Thyroid gland (tissue), 4 donors: ENCODE results near the gene FSD1L. TPM values are rescaled to one million over a fixed set of nuclear protein-coding genes. Genes with fewer than 3 reads are reported as not detected.

Experiments
- DNase-seq, 2 donors: peaks; one replicate each; pipeline ENCODE4 v3.0.0-alpha.2; 2019
- H3K27ac ChIP-seq, 3 donors: fragments of 200-600 bp; sonication (generic); 1 replicate in 2 of 3; 2 replicates in 1 of 3; pipeline ENCODE4 v1.5.1; 2016 to 2019; ENCODE audit warnings: mild to moderate bottlenecking in 1 of 3, moderate library complexity in 1 of 3
- H3K27me3 ChIP-seq: fragments of 200-600 bp; sonication (generic); one replicate; pipeline ENCODE4 v1.5.1; 2019
- H3K36me3 ChIP-seq, 2 donors: fragments of 200-600 bp; sonication (generic); one replicate each; pipeline ENCODE4 v1.5.1; 2016 to 2019
- H3K4me1 ChIP-seq, 2 donors: fragments of 200-600 bp; sonication (generic); one replicate each; pipeline ENCODE4 v1.5.1; 2017 to 2019
- H3K4me3 ChIP-seq, 3 donors: fragments of 200-600 bp; sonication (generic); replicated peaks in 1 of 3; 1 replicate in 2 of 3; 2 replicates in 1 of 3; pipeline ENCODE4 v1.5.1; 2016; ENCODE audit warnings: mild to moderate bottlenecking in 1 of 3
- H3K9me3 ChIP-seq: fragments of 200-600 bp; sonication (generic); one replicate; pipeline ENCODE4 v1.5.1; 2017
- CTCF ChIP-seq, 6 experiments: fragments of 200-600 bp in 3 of 6; fragments of 450-650 bp in 3 of 6; sonication (generic) in 3 of 6; IDR thresholded peaks; one replicate each; pipeline ENCODE4 v1.5.1; 2016 to 2019; ENCODE audit warnings: antibody characterized with exemption in 6 of 6, mild to moderate bottlenecking in 2 of 6, inconsistent platforms in 1 of 6, moderate library complexity in 1 of 6
- POLR2A ChIP-seq, 2 donors: fragments of 450-650 bp; IDR thresholded peaks; one replicate each; pipeline ENCODE4 v1.6.1; 2017; ENCODE audit warnings: antibody characterized with exemption in 2 of 2, mild to moderate bottlenecking in 2 of 2, moderate library complexity in 1 of 2
- WGBS, 2 donors: methylation state at CpG; one replicate each; pipeline ENCODE4 v1.1.5; 2017; 5-methylcytosine and 5-hydroxymethylcytosine counted together
- intact Hi-C: fragments of 100-400 bp; cut with DNase I; formaldehyde crosslinking; loops from one replicate; pipeline ENCODE4 v1.15.1; 2023
- total RNA-seq, 4 donors: library from RNA; depleted of rRNA; stranded (reverse); fragments of >200 nt; gene quantifications; one replicate each; pipeline ENCODE4 v1.2.3, GENCODE V29; 2016

FSD1L gene
- total RNA-seq, 4 donors from 2014 or later, result 5.9 to 9.0 (median 8.3) TPM

- no peaks in the 10 kb centered on the region for H3K4me1 ChIP-seq
- H3K9me3 ChIP-seq, result no peaks in the 10 kb centered on the region
- intact Hi-C loops, result no loop called here
- H3K4me3 ChIP-seq, result no peak overlapping the region
- H3K27me3 ChIP-seq, result no peaks in the 10 kb centered on the region
- H3K27ac ChIP-seq, result no peak overlapping the region
- DNase-seq, result no peak
- H3K36me3 ChIP-seq, result no peaks in the 10 kb centered on the region
- TF ChIP-seq CTCF (IDR thresholded peaks at IDR 0.05) (no peak), POLR2A (IDR thresholded peaks at IDR 0.05) (no peak)
Observed at GRCh38 chr9:105503881-105504280, 56.0 kb downstream of the FSD1L start.

- no peaks in the 10 kb centered on the region for H3K4me1 ChIP-seq
- H3K9me3 ChIP-seq, result no peaks in the 10 kb centered on the region
- H3K4me3 ChIP-seq, result no peak overlapping the region
- no peaks in the 10 kb centered on the region for H3K27me3 ChIP-seq
- TF ChIP-seq POLR2A (IDR thresholded peaks at IDR 0.05) (no peak), CTCF (IDR thresholded peaks at IDR 0.05) (no peak)
- H3K36me3 ChIP-seq, result peaks cover 0 to 3% of the 10 kb centered on the region in 2 donors
- H3K27ac ChIP-seq, result no peak overlapping the region
- intact Hi-C loops, result no loop called here
- WGBS, 2 donors, result 89 to 93% methylated on average over 4 of the region's 4 CpGs
- no peak for DNase-seq
Observed at GRCh38 chr9:105507096-105507790, 59.4 kb downstream of the FSD1L start.

- Histone ChIP-seq H3K36me3 (peaks cover 0 to 3% of the 10 kb centered on the region in 2 donors), H3K4me1 (no peaks in the 10 kb centered on the region), H3K27ac (no peak overlapping the region), H3K4me3 (no peak overlapping the region), H3K9me3 (no peaks in the 10 kb centered on the region), H3K27me3 (no peaks in the 10 kb centered on the region)
- WGBS, 2 donors, result 96 to 97% methylated on average over 2 of the region's 2 CpGs
- DNase-seq, result no peak
- no peak for TF ChIP-seq CTCF (IDR thresholded peaks at IDR 0.05)
- TF ChIP-seq POLR2A (IDR thresholded peaks at IDR 0.05), result no peak
- intact Hi-C loops, result no loop called here
Observed at GRCh38 chr9:105508530-105508929, 60.7 kb downstream of the FSD1L start.

GRCh38 chr9:105510024-105510423, 62.2 kb downstream of the FSD1L start:
- TF ChIP-seq POLR2A (IDR thresholded peaks at IDR 0.05) (no peak), CTCF (IDR thresholded peaks at IDR 0.05) (no peak)
- Histone ChIP-seq H3K36me3 (peaks cover 0 to 3% of the 10 kb centered on the region in 2 donors), H3K27ac (no peak overlapping the region), H3K4me1 (no peaks in the 10 kb centered on the region), H3K27me3 (no peaks in the 10 kb centered on the region), H3K4me3 (no peak overlapping the region), H3K9me3 (no peaks in the 10 kb centered on the region)
- intact Hi-C loops, result no loop called here
- no peak for DNase-seq
- 94 to 96% methylated on average over 1 of the region's 1 CpG for WGBS, 2 donors

GRCh38 chr9:105511446-105511845, 63.6 kb downstream of the FSD1L start:
- no peaks in the 10 kb centered on the region for H3K9me3 ChIP-seq
- H3K27me3 ChIP-seq, result no peaks in the 10 kb centered on the region
- TF ChIP-seq POLR2A (IDR thresholded peaks at IDR 0.05) (no peak), CTCF (IDR thresholded peaks at IDR 0.05) (no peak)
- no peaks in the 10 kb centered on the region for H3K4me1 ChIP-seq
- no peak overlapping the region for H3K27ac ChIP-seq
- intact Hi-C loops, result no loop called here
- H3K4me3 ChIP-seq, result no peak overlapping the region
- peaks cover 0 to 3% of the 10 kb centered on the region in 2 donors for H3K36me3 ChIP-seq
- DNase-seq, result no peak
